ENCODE measurements around the gene PRR22. TPM values are rescaled to one million over a fixed set of nuclear protein-coding genes. Genes with fewer than 3 reads are reported as not detected.

Gene PRR22
- total RNA-seq, 4 donors from 2014 or later = 2.0 to 5.1 (median 3.6) TPM

DNA sequence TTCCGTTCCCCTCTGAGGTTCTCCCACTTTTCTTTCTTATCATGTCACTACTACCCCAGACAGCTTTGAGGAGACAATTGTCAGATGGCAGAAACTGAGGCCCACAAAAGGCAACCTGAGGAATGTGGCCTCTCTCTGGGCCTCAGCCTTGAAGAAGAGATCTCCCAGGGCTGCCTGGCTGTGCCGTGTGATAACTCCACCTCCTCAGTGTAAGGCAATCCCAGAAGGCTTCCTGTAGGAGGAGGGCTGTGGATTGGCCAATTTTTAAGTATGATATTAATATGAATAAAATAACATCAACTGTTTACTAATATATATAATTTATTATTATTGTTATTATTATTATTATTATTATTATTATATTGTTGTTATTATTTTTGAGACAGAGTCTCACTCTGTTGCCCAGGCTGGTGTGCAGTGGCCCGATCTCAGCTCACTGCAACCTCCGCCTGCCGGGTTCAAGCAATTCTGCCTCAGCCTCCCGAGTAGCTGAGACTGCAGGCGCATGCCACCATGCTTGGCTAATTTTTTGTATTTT, 10.9 kb upstream of the PRR22 start:
- DNase-seq (ENCODE audit: low spot score in 2 of 2) = no peak
- no peak overlapping the region for H3K27ac ChIP-seq
- H3K4me1 ChIP-seq = peaks cover 10% of the 10 kb centered on the region
- WGBS = 87% methylated on average over 7 of the region's 7 CpGs
- no peaks in the 10 kb centered on the region for H3K36me3 ChIP-seq
- H3K9me3 ChIP-seq = no peaks in the 10 kb centered on the region
- H3K27me3 ChIP-seq = no peaks in the 10 kb centered on the region
- H3K4me3 ChIP-seq = no peak overlapping the region
- TF ChIP-seq POLR2AphosphoS5 (IDR thresholded peaks at IDR 0.05) = no peak
- no peak for TF ChIP-seq EP300 (IDR thresholded peaks at IDR 0.05)
- TF ChIP-seq, protein P1, sequence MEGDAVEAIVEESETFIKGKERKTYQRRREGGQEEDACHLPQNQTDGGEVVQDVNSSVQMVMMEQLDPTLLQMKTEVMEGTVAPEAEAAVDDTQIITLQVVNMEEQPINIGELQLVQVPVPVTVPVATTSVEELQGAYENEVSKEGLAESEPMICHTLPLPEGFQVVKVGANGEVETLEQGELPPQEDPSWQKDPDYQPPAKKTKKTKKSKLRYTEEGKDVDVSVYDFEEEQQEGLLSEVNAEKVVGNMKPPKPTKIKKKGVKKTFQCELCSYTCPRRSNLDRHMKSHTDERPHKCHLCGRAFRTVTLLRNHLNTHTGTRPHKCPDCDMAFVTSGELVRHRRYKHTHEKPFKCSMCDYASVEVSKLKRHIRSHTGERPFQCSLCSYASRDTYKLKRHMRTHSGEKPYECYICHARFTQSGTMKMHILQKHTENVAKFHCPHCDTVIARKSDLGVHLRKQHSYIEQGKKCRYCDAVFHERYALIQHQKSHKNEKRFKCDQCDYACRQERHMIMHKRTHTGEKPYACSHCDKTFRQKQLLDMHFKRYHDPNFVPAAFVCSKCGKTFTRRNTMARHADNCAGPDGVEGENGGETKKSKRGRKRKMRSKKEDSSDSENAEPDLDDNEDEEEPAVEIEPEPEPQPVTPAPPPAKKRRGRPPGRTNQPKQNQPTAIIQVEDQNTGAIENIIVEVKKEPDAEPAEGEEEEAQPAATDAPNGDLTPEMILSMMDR (IDR thresholded peaks at IDR 0.05) = no peak
- TF ChIP-seq POLR2A (IDR thresholded peaks at IDR 0.05) = no peak

DNA sequence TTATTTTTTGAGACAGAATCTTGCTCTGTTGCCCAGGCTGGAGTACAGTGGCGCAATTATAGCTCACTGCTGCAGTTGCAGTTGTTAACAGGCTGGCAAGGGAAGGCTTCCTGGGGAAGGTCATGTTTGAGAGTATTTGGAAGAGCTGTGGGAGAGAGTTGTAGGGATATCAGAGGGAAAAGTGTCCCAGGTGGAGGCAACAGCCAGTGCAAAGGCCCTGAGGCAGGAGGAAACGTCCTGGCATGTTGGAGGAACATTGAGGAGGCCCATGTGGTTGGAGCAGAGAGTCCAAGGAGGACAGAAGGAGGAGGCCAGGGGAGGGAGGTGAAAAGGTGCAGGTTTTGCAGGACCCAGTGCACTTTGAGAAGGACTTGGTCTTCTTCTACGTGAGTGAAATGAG, 8.6 kb upstream of the PRR22 start:
- Histone ChIP-seq H3K27ac (no peak overlapping the region), H3K9me3 (no peaks in the 10 kb centered on the region), H3K36me3 (peaks cover 14% of the 10 kb centered on the region), H3K4me3 (no peak overlapping the region), H3K4me1 (peaks cover 23% of the 10 kb centered on the region), H3K27me3 (no peaks in the 10 kb centered on the region)
- TF ChIP-seq EP300 (IDR thresholded peaks at IDR 0.05) (no peak), POLR2A (IDR thresholded peaks at IDR 0.05) (no peak), POLR2AphosphoS5 (IDR thresholded peaks at IDR 0.05) (no peak)
- TF ChIP-seq, protein P1 (IDR thresholded peaks at IDR 0.05) = no peak
- no peak for DNase-seq (ENCODE audit: low spot score in 2 of 2)
- 79% methylated on average over 3 of the region's 3 CpGs for WGBS

DNA sequence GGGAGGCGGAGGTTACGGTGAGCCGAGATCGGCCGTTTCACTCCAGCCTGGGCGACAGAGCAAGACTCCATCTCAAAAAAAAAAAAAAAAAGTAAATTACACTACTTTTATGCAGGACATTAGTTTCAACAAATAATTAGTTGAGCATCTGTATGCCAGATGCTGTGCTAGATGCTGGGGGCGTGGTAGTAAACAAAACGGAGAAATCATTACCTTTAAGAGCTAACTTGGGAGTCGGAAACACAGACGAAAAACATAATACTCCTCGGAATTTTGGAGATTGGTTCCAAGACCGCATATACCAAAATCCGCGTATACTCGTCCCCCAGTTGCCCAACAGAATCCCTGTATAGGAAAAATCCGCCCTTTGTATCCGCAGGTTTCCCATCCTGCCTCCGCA, 7.7 kb upstream of the PRR22 start:
- TF ChIP-seq POLR2A (IDR thresholded peaks at IDR 0.05) (no peak), POLR2AphosphoS5 (IDR thresholded peaks at IDR 0.05) (no peak), EP300 (IDR thresholded peaks at IDR 0.05) (no peak)
- TF ChIP-seq, protein P1 (IDR thresholded peaks at IDR 0.05) = no peak
- no peak overlapping the region for H3K4me3 ChIP-seq
- H3K27me3 ChIP-seq = no peaks in the 10 kb centered on the region
- H3K27ac ChIP-seq = no peak overlapping the region
- WGBS = 82% methylated on average over 18 of the region's 18 CpGs
- no peak for DNase-seq (ENCODE audit: low spot score in 2 of 2)
- H3K9me3 ChIP-seq = no peaks in the 10 kb centered on the region
- H3K36me3 ChIP-seq = peaks cover 23% of the 10 kb centered on the region
- H3K4me1 ChIP-seq = peaks cover 23% of the 10 kb centered on the region

- 21% methylated on average over 42 of the region's 72 CpGs for WGBS
- Histone ChIP-seq H3K27ac (peak within 1 kb of the TSS; percentile 99), H3K9me3 (no peaks in the 10 kb centered on the region), H3K36me3 (peaks cover 37% of the 10 kb centered on the region), H3K27me3 (no peaks in the 10 kb centered on the region), H3K4me1 (peaks cover 23% of the 10 kb centered on the region), H3K4me3 (peak within 1 kb of the TSS; percentile 95)
- peak; percentile 98 for DNase-seq (ENCODE audit: low spot score in 2 of 2)
- TF ChIP-seq, protein P1 (IDR thresholded peaks at IDR 0.05) = no peak
- TF ChIP-seq POLR2AphosphoS5 (IDR thresholded peaks at IDR 0.05) = peak; percentile 75 to 88 (median 77)
- peak; percentile 50 to 83 for TF ChIP-seq POLR2A (IDR thresholded peaks at IDR 0.05)
- no peak for TF ChIP-seq EP300 (IDR thresholded peaks at IDR 0.05)
Observed at GRCh38 chr19:5790559-5791520, 6.3 kb upstream of the PRR22 start, which contains the start of gene DUS3L. TSS of gene DUS3L (minus strand) at chr19:5791163. CDS start at chr19:5791141, 22 bp downstream.

Data from suprapubic skin (tissue), 4 donors.